ENCODE results near the gene FEN1. TPM values are rescaled to one million over a fixed set of nuclear protein-coding genes. Genes with fewer than 3 reads are reported as not detected.

The FEN1 gene
- total and polyA plus RNA-seq, 2 of the 13 experiments (the other 11 are each of a cell fraction or from before 2014, with no cell fraction given), result 12.4 to 102 TPM

- TF ChIP-seq ZNF704 (CRISPR knock-in tag; IDR thresholded peaks at IDR 0.05; ENCODE audit: borderline replicate concordance) (no peak; the same call in 1 of the 2 replicates), ZNF335 (CRISPR knock-in tag; IDR thresholded peaks at IDR 0.05) (no peak), CSRNP1 (CRISPR knock-in tag; IDR thresholded peaks at IDR 0.05) (peak; percentile 2; the same call in 1 of the 2 replicates), SRY (CRISPR knock-in tag; IDR thresholded peaks at IDR 0.05) (no peak), TBL1XR1 (IDR thresholded peaks at IDR 0.05; ENCODE audit: borderline replicate concordance, low read length, partially characterized antibody) (no peak), NFATC3 (CRISPR knock-in tag; IDR thresholded peaks at IDR 0.05) (no peak), ZNF275 (CRISPR knock-in tag; IDR thresholded peaks at IDR 0.05; ENCODE audit: borderline replicate concordance) (no peak; the same call in none of the 2 replicates), NFAT5 (CRISPR knock-in tag; IDR thresholded peaks at IDR 0.05) (peak; percentile 9; the same call in 1 of the 2 replicates), ZNF75D (CRISPR knock-in tag; IDR thresholded peaks at IDR 0.05; ENCODE audit: borderline replicate concordance) (no peak), MXD3 (CRISPR knock-in tag; IDR thresholded peaks at IDR 0.05) (no peak; the same call in 1 of the 2 replicates), DDIT3 (CRISPR knock-in tag; IDR thresholded peaks at IDR 0.05) (no peak), ZNF337 (CRISPR knock-in tag; IDR thresholded peaks at IDR 0.05; ENCODE audit: borderline replicate concordance, low read depth) (no peak), CAMTA2 (CRISPR knock-in tag; IDR thresholded peaks at IDR 0.05; ENCODE audit: borderline replicate concordance) (no peak), CREM (IDR thresholded peaks at IDR 0.05) (no peak), CREM (CRISPR knock-in tag; IDR thresholded peaks at IDR 0.05) (no peak), ZMYM3 (CRISPR knock-in tag; IDR thresholded peaks at IDR 0.05) (no peak), RCOR2 (CRISPR knock-in tag; IDR thresholded peaks at IDR 0.05) (no peak), ZNF124 (CRISPR knock-in tag; IDR thresholded peaks at IDR 0.05) (no peak)
Observed at GRCh38 chr11:61815790-61816735, 23.4 kb downstream of the FEN1 start (continued).
